GM18517 (cell line): ENCODE results near the gene AKNAD1.

Experiments
- ATAC-seq: cut with Tn5 transposase; IDR thresholded peaks from one replicate; pipeline ENCODE4 v1.9.1; 2021; ENCODE audit warnings: mild to moderate bottlenecking, moderate library complexity; ENCODE audit not compliant: unreplicated experiment

AKNAD1 gene

DNA sequence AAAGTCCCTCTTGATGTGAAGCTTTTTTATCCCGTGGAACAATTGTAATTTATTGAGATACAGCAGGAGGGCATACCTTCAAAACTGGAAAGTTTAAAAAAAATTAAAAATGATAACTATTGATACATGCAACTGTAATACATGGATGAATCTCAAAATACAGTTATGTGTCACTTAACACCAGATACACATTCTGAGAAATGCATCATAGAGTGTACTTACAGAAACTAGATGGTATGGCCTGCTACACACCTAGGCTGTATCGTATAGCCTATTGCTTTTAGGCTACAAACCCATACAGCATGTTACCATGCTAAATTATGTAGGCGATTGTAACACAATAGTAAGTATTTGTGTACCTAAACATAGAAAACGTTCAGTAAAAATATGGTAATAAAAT is 7.1 kb upstream of the AKNAD1 start:
- no peak for ATAC-seq

DNA sequence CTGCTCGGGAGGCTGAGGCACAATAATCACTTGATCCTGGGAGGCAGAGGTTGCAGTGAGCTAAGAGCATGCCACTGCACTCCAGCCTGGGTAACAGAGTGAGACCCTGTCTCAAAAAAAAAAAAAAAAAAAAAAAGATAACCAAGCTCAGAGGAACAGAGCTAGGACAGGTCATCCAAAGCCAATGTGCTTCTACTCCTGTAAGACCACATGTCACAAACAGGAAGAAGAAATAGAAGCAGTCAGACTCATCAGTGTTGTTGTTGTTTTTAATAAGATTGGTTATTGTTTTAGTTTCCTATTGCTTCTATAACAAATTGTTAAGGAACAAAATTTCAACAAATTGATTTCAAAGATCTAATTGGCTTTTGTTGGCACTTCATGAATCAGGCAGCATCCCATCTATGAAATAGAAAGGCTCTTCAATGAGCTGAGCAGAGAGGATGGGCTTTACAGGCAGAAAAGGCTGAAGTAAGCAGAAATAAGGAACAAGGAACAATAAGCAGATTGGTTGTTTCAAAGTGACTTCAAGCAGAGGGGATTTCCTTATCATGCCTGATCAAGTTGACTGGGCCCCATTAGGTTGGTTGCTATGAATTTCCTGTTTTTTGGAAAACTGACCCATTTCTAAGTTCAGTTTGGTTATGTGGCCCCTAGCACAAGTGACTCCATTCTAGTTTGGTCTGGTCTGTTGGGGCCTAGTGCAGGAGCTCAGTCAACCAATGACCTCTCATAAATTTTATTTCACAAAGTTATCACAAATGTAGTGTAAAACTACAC is 6.0 kb upstream of the AKNAD1 start:
- no peak for ATAC-seq

DNA sequence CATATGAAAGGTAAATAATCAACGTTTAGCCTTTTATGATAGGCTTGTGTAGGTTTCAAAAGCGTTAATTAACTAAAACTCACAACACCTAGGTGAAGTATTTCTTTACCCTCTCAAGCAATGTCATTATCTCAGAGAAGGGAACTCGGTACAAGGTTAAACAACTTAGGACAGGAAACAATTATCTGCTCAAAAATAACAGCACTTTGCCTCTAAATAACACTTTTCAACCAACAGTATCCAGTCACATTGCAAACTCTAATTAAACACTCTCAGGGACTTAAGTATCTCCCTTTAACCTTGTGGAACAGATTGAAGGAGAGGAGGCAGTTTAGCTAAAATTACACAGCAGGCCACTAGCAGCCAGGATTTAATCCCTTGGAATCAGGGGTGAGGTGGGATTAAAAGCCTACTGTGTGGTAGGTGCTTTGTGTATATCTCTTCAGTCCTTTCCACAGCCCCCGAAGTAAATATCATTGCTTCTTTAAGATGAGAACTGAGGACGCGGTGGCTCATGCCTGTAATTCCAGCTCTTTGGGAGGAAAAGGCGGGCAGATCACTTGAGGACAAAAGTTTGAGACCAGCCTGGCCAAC is 5.2 kb upstream of the AKNAD1 start:
- no peak for ATAC-seq

DNA sequence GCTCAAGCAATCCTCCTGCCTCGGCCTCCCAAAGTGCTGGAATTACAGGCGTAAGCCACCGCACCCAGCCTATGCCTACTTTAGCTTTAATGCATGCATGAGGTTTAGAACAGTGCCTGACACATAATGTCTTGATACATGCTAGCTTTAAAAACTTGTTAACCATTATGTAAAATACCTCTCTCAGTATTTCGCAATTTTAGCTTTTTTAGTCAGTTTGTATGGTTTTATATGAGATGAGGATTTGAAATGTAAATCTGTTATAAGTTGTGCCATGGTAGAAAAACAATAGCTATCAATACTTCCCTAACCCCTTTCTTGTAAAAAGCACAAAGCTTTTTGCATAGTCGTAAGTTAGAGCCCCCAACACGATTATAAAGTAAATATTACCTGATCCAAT is 4.7 kb upstream of the AKNAD1 start:
- ATAC-seq = no peak

DNA sequence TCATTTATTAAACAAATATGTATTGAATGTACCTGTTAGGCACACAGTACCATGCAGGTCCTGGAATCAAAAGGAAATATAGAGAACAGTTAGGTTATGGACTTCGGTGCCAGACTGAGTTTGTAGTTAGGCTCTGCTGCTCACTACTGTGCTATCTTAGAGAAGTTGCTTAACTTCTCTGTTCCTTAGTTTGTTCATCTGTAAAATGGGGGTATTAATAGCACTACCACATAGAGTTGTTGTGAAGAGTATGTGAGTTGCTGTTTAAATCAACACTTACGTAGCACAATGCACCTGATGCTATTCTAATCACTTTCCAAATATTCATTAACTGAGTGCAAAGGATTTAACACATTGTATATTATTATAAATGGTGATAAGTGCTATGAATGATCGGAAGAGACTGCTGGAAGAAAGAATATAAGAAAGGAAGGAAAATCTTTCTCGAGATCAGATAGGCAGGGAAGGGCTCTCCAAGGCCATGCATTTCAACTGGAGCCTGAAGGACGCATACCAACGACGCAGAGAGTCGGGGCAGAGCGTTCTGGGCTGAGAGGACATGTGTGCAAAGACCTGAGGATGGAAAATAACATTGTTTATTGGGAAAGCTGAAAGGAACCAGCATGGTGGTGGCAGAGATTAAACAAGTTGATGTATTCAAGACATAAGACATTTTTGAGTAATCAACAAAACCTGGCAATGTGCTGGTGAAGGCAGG is 3.5 kb upstream of the AKNAD1 start:
- no peak for ATAC-seq

DNA sequence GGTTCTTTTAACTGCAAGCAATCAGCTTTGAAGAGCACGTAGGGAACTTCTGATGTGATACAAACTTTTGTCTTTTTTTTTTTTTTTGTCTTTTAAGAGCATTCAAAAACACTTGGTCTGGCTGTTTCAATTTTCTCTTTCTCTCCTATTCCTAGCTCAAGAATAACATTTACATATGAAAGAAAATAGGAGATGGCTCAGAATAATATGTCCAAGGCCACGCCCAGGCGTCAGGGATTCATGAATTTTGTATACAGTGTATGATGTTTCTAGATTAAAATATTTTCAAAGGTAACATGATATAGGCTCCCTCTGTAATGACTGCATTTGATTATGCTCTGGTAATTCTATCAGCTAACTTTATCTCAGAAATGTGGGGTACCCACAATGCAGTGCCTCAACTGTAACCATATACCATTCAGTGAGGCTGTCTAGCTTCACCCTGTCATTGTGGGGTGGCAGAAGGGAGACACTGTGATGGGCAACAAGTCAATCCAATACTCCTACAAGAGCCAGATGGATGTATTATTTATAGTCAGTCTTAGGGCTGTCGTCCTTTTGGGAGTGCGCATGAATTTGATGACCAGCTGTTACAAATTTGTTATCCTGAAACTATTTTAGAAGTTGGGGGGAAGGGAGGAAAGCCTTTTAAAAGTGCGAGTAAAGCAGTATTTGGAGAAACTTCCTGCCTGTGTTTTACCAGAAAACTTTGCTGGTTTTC is 1.5 kb upstream of the AKNAD1 start:
- ATAC-seq = no peak

DNA sequence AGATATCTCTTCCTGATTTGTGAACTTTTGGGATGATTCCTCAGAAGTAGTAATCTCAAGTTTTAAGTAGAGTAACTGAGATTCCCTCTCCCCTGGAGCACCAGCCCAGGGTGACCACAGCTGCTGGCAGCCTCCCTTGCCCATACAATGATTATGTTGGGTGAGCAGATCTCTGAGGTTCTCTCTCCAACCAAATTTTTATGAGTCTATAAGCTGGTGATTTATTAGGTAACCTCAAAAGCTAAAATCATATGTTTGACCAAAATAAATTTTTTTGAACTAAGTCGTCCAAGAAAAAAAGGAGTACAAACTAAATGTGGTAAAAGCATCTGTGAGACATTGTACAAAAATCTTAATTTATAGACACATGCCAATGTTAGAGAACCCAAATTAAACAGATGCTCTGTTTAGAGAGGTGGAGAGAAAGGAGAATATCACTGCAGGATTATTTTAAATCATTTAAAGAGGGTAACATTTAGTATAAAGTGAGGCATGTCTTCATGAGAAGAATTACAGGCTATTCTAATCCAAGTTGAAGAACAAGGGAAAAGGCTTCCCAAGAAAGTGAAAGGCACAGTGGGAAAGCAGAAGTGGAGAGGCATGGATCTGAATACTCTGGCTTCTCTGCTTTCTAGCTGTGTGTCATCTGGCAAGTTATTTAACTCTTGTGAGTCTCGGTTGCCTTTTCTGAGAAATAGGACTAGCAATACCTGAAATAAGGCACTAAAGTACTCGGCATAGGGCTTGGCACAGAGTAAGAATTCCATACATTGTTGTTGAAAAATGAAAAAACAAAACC is 2.5 kb downstream of the AKNAD1 start:
- no peak for ATAC-seq

DNA sequence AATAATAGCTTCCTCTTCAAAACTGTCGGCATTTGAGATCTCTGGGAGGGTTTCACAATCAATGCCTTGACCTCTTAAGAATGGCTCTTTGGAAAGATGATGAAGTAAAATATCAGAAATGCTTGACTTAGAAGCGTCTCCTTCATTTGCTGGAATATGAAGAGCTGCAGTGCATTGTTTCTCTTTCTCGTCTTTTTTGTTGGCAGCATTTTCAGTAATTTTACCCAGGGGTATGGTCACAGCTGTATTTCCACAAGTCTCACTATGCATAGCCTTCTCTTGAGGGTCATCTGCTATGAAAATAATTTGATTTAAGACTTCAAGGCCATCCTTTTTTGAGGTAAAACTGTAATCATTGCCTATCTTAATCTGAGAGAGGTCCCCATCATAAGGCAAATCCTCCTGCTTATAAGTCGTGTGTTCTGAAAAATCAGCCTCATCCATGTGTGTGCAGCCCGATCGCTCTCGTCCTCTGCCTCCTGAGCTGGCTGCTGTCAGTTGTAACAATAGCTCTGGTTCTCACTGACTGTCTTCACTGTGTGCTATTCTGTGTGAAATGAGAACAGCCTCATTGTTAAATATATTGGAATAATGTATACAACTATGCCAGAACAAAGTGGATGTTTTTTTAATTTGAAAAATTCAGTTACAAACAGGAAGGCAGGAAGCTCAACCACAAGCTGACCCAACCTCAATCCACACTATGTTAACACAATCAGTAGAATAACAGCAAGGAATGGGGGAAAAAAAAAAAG is 4.5 kb downstream of the AKNAD1 start:
- ATAC-seq = no peak

DNA sequence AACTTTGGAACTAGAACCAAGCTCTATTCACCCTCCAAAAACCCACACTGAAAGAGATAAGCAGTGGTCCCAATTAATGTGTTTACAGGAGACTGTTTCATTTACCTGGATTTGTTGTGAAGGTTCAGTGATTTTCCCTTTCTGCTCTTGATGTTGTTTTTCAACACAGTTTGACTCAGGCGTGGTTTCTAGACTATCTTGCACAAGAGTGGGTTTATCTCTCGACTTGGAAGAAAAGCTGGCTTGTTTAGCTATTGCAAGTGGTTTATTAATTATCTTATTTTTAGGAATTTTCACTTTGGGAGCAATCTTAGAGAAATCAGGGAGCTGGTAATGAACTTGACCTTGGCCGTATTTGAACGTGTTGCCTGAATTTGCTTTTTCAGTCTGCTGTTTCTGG is 5.3 kb downstream of the AKNAD1 start:
- no peak for ATAC-seq

DNA sequence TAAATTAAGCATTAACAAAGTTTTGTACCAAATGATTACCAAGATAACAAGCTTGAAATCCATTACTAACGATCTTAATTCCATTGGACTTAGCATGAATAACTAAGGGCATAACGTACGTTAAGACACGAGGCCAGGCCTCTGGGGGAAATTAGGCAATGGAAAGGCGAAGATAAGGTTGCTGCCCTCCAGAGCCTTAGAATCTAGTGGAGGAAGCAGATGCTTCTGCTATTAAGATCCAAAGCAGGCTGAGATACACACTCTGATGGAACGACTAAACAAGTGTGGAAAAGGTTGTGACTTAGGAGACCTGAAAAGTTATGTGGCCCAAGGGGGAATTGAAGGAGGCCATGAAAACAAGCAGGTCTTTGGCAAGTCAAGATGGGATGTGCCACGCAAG is 6.0 kb downstream of the AKNAD1 start:
- no peak for ATAC-seq

DNA sequence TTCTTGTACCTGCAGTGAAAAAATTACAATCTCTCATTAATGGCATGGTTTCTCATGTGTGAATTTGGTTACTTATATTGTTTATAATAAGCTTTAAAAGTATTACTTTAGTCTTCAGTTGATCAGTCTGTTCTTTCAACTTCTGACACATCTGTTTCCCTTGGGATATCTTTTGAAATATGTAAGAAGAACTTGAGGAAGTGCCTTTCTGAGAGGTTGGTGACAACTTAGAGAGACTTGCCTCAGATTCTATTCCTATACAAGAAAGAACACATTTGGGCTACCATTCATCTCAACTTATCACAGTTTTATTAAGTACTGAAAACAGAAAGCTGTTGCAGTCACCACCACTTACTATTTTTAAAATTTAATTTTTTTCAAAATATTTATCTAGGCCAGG is 8.1 kb downstream of the AKNAD1 start:
- no peak for ATAC-seq

DNA sequence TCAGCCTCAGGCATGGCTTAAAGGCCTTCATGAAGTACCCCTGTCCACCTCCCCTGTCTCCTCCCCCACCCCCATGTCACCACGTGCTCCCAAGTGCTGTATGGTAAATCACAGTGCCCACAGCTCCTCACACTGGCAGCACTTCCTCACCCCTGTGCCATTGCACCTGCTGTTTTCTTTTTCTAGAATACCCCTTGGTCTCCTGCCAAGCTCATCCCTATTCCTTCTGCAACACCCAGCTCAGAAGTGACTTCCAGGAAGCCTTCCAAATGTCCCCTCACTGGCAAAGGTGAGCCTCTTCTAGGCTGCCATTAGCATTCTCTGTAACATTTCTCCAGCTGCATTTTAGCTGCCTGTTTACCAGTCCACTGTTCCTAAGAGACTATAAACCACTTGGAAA is 9.4 kb downstream of the AKNAD1 start:
- ATAC-seq = no peak

DNA sequence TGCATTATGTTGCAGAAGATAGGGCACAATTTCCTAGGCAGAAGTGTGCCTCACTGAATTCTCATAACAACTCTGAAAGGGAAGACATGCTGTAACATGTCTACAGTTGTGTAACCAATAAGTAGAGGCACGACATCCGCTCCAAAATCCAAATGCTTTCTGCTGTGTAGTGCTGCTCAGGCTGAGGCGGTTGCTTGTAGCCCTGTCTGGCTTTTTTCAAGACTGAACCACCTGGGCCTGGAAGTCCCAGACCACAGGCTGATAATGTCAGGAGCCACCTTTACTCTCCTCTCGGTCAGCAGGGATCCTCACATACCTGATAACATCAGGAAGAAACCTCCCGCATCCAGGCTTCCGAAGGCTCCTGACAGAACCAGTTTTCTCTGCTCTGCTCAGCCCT is 10.9 kb downstream of the AKNAD1 start:
- no peak for ATAC-seq

DNA sequence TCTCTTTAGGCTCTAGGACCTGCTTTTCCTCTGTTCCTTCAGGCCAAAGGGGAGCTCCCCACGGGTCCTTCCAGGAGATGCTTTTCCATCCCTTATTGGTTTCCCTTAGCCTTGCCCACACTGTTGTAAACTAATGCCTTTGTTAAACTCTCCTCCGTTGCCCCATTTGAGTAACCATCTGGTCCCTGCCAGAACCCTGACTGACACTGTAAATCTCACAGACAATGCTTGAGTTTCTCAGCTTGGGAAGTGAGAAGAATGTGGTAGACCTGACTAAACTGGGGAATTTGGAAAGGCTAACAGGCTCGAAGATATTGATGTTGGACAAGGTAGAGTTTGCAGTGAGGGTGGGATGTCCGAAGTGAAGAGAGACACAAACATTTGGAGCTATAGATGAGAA is 11.4 kb downstream of the AKNAD1 start:
- no peak for ATAC-seq

DNA sequence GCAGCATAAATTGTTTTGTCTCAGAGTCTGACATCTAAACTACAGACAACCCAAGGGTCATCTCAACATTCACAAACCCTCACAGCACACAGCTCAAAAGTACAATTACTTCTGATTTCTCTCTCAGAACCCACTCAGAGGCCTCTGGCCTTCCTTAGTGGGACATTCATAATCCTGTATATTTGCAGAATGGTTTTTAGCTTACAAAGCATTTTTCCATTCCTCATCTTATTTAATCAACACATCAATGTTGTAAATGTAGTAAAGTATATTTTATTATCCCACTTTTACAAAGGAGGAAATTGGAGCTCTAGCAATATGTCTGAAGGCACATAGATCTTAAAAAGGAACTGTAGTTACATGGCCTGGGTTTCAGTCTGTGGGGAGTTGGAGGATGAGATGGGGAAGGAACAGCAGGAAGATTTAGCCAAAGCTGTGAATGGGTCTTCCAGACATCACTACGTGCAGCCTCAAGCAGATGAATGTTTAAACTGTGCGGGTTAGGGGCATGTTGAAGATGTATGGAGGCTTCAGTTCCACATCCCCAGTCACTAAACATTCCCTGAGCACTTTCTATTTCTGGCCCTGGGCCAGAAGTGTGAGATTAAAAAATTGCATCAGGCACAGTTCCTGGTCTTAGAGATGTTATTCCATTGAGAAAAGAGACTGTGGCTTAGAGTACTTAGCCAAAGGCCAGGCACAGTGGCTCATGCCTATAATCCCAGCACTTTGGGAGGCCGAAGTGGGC is 13.3 kb downstream of the AKNAD1 start:
- ATAC-seq = no peak

DNA sequence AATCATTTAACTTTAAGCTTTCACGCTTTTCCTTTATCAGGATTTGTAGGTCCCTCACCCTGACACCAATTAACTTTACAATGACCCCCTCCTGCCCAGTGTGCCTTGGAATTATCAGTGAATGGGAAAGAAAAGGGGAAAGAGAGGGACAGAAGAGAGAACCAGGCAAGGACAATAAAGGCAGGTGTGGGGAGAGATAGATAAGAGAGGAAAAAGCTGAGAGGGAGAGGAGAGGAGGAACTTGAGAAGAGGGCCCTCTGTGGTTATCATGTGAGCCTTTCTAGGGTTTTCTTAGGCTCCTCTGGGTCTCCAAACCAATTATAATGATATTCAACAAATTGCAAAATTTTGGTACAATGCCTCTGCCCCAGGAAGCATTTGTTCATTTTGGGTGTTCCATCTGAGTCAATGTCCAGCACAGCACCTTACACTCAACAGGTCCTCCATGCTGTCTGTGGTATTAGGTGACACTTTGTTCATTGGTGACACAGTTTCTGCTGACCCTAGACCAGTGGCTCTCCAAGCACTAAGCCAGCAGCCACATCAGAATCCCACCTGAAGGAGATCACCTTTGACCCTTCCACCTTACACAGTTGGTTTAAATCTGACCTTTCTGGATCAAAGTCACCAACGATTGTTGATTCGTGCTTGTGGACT is 14.2 kb downstream of the AKNAD1 start:
- no peak for ATAC-seq

DNA sequence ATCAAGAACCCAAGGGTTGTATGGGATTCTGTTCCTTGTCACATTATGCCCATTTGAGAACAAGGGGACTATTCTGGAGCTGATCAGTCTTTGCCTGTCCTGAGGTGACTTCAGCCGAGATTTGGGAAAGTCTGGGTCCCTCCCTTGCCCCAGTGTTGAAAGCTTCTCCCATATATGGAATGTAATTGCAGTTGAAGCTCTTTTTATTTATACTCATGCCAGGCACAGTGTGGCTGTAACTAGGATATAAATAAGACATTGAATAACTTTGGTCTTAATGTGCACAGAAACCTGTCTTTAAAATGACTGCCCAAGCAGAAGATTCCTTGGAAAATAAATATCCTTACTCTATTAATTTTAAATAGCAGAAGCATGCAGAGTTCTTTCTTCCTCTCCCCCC is 15.2 kb downstream of the AKNAD1 start:
- no peak for ATAC-seq

DNA sequence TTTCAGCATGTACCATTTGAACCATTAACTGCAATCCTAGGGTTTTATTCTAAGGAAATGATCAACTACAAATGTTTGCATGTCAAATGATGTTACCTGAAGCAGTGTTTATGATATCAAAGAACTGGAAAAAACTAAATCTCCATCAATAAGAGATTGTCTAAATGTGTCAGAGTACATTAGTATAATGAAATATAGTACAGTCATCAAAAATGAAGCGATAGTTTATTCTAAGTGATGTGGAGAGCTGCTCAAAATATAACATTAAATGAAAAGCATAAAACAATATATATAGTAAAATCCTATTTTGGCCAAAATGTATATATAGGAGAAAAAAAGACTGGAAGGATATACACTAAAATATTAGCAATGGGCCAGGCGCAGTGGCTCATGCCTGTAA is 24.0 kb downstream of the AKNAD1 start:
- ATAC-seq = no peak

DNA sequence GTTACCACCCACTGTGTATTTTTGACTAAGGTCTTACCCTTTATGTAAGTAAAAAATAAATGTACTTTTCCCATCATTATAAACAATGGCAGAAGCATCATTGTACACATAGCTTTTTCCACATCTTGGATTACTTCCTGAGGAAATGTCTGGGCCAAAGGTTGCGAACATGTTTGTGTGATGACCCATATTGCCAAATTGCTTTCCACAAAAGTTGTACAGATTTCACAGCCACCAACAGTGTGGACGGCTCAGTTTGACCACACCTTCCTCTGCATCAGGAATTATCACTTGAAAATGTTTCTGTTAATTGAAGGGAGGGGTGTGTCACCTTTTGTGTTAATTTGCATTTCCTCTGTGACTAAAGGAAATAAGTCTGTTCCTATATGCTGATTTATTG is 25.7 kb downstream of the AKNAD1 start:
- no peak for ATAC-seq
